Right renal cortex interstitium (tissue), 3 donors: ENCODE results near the gene MMAB. TPM values are rescaled to one million over a fixed set of nuclear protein-coding genes. Genes with fewer than 3 reads are reported as not detected.

Experiments used
- DNase-seq, 3 donors: peaks; one replicate each; pipeline ENCODE4 v3.0.0-alpha.2; 2013; ENCODE audit warnings: low read depth in 3 of 3, low spot score in 2 of 3
- polyA plus RNA-seq, 3 donors: library from polyadenylated mRNA; unstranded; fragments of 120-200 nt; gene quantifications; one replicate each; pipeline ENCODE4 v1.2.1, GENCODE V29; 2013; ENCODE audit not compliant: insufficient read length in 3 of 3

Gene MMAB
- polyA plus RNA-seq, 3 donors: 32.4 to 33.6 (median 32.5) TPM

DNA sequence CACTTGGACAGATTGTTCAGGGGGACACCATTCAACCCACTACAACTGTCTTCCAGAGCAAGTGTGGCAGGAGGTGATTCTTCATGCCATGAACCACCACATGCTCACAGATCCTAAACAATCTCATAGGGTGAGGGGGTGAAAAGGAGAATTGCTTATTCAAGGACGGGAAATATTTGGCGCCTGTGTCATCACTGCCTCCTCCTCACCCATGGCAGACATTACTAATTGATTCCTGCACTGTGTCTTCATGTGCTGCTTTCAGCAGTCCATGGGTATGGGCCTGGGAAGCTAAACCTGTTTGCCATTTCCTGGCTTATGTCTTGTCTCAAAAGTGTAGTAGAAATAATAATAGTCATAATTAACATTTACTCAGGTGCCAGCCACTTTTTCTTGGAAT is 31.3 kb downstream of the MMAB start:
- no peak for DNase-seq

DNA sequence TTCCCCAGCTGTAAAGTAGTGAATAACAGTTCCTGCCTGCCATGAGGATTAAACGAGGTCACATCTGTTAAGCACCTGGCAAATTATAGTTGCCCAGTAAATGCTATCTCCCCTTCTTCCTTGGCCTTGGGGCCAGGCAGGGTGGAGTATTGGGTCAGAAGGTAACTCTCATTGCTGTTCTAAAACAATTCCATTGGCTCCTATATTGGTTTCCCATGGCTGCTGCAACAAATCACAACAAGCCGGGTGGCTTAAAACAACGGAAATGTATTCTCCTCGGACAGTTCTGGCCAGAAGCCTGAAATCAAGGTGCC is 31.9 kb downstream of the MMAB start:
- no peak for DNase-seq

DNA sequence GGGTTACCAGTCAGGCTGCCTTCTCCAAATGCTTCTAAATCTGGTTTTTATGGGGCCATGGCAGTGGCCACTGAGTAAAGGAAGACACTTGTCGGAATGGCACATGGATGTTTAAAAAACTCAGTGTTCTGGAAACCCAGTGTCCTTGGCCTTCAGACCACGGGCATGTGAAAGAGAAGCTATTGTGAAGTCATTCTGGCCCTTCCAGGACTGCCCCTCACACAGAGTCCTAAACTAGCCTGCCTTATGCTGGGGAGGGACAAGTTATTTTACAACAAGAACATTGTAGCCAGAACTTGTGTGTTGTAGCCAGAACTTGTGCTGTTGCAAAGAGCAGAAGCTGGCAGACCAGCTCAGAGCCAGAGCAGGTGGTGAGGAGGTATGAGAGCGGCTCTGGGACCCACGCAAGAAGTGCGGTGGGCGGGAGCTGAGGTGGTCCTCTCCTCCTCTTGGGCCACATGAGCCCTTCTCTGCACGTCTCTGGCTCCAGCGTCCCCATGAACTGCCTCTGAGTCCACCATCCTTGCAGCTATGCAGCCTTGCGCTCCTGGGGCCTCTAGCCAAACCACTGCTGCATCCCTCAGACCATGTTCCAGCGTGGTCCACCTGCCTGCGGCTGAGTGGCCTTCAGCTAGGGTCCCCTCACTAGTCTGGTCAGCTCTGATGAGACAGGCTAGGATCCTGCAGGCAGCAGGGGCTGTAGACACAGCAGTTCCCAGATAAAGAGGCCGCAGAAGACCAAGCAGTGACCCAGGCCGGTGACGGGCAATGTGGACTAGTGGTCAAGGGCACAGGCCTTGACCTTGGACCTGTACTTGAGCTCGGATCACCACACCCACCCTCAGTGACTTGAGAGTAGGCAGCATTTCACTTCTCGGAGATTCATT is 32.5 kb downstream of the MMAB start:
- DNase-seq: no peak

DNA sequence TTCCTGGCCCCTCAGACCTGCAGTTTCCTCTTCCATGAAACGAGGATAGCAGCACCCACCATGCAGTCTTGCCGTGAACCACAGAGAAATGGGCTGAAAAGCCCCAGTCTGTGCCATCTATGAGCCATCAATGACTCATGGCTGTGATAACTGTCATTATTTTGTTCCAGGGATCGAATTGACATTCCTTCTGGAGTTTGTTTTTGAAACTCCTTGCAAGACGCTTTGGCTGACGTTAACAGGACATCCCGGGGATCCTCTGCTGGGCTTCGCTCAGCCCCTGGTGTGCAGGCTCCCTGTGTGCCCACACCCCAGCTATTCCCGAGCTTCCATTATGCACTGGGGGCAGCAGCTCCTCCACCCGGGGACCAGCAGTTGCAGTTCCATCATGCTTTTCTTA is 33.8 kb downstream of the MMAB start:
- no peak for DNase-seq

DNA sequence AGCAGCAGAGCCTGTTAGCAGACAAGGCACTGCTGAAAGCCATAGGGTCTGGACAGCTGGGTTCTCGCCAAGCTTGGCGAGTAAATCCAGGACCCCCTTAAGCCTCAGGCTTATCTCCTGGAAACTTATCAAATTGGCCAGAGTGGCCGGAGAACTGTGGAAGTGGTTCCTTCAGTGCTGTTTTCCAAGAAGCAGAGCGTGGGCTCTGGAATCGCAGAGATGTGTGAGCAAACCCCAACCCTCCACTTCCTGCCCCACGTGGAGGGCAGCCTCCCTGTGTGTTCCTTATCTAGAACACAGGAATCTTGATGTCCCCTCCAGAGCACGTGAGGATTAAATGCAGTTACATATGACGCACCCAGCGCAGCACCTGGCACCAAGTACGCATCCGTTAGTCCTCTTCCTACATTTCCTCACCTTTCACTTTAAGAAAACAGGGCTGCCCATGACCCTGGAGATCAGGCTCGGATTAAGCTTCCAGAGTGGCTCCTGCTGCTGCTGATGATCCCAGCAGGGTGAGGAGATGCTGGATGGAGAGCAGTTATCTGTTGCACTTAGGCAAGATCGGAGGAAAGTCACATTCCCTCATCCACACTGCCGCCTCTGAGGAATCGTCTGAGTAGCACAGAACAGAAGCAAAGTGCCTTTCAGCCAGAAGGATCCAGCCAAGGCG is 35.0 kb downstream of the MMAB start:
- no peak for DNase-seq

DNA sequence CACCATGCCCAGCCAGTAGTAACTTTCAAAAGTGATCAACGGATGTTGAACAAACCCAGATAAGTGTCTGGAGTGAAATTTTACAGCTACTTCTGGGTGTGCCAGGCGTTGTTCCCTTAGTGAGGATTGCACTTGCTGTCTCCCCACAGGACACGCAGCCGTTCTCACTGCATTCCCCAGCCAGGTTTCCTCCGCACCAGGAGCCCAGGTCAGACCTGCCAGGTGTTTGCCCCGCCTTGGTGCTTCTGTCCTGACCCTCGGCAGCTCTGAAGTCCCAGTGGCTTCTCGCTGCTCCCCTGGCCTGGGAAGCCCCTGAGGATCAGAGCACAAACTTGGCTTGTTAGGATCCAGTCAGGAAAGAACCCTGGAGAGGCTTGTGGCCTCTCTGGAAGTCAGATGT is 36.2 kb downstream of the MMAB start:
- DNase-seq: no peak

DNA sequence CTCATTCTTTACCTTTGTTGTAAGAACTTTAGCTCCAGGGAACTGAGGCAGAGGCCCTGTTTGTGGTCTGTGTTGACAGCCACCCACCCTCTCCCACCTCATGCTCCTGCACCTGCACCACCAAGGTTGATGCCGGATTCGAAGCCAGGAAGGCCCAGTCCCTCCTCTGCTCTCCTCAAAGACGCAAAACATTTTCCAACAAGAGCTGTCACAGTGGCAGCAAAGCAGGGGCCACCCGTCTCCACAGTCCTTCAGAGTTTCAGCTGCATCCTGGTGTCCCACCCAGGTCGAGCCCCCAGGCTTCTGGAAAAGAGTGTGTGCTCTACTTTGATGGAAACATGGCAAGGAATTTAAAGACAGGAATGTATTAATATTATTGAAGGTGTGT is 37.4 kb downstream of the MMAB start:
- no peak for DNase-seq

DNA sequence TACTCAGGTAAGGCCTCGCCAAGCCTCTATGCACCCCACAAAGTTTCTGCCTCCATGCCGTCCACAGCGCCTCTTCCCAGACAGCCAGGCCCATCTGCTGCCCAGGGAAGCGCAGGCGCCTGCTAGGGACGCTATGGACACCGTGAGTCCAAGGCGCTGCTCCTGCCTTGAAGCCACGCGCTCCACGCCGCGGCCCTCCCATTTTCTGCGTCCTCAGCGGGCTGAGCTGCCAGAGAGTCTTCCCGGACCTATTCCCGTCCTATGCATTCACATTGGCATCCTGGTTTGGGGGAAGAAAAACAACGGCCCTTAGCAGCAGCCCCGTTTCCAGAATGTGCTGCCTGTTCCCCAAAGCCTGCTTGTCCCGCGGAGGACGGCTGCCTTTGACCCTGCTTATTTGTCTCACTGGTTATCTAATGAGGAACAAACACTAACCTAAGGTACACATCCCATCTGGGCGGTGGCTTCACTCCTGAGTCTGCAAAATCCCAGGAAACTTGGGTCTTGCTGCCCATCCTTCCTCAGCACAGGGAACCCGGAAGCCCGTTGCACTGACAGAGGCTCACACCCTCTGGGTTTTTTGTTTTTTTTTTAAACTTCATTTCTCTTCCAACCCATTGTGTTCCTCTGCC is 38.0 kb downstream of the MMAB start:
- DNase-seq: no peak

DNA sequence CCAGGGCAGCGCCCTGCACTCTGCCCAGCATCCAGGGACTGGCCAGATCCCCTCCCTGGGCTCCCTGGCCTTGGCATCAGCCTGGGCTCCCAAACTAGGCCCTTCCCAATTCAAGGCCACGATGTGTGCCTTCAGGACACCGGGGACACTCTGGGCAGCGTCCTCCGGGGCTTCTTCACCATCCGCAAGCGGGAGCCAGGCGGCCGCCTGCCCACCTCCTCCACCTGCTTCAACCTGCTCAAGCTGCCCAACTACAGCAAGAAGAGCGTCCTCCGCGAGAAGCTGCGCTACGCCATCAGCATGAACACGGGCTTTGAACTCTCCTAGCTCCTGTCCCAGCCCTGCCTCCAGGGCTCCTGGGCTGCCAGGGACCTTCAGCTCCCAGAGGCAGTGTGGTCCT is 38.8 kb downstream of the MMAB start:
- DNase-seq: no peak

DNA sequence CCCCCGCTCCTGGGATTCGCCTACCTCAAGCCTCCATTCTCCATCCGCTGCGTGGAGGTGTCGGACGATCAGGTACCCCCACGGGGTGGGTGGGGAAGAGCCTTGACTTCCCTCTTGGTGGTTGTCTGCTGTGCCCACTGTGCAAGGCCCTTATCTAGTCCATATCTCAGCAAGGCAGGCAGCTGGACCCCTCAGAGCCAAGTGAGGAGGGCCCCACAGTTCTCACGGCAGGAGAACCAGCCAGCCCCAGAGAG is 39.9 kb downstream of the MMAB start:
- no peak for DNase-seq

DNA sequence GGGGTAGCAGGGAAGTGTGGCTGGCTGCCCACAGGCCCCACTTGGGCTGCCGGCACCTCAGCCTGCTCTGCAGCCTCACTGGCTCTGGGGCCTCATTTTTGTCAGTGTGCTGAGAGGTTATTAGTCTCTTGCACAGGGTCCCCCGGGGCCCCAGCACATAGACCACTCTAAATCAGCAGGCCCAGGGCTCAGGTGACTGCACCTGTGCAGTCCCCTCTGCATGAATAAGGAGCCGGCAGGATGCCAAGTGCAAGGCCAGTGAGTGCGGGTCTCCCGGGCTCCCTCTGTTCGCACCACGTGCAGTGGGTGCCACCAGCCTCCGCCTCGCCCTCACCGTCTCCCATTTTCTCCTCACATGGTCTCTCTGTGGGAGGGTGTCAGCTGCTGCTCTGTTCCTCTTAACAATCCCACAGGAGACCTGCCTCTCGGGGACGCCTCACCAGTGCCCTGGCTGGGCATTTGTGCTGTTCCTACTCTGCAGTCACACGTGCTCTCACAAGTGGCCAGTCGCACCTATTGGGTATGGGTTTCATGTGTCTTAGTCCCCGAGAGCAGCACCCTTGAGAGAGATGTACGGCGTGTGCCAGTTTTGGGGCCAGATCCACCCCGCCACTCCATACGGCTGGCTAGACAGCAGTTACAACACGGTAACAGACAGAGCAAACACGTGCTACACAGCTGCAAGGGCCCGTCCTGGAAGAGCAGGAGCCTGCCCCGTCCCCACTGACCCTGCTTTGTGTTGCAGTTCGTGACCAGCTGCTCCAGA is 40.4 kb downstream of the MMAB start:
- no peak for DNase-seq

DNA sequence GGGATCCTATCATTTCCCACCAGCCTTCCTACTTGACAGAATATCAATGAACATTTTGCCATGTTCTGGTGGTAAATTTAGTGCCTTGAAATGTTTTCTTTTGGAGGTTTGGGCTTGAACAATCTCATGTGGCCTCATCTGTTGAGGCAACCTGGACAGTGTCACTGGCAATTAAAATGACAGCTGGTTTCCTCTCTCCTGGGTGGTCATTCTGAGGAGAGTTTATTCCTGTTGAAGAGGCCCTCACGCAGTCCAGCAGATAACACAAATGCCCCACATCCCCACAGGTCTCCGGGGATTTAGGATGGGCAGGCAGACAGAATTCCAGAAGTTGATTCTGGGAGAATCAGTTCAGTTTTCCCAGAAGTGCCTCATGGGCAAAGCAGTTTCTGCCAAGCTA is 41.9 kb downstream of the MMAB start:
- no peak for DNase-seq

DNA sequence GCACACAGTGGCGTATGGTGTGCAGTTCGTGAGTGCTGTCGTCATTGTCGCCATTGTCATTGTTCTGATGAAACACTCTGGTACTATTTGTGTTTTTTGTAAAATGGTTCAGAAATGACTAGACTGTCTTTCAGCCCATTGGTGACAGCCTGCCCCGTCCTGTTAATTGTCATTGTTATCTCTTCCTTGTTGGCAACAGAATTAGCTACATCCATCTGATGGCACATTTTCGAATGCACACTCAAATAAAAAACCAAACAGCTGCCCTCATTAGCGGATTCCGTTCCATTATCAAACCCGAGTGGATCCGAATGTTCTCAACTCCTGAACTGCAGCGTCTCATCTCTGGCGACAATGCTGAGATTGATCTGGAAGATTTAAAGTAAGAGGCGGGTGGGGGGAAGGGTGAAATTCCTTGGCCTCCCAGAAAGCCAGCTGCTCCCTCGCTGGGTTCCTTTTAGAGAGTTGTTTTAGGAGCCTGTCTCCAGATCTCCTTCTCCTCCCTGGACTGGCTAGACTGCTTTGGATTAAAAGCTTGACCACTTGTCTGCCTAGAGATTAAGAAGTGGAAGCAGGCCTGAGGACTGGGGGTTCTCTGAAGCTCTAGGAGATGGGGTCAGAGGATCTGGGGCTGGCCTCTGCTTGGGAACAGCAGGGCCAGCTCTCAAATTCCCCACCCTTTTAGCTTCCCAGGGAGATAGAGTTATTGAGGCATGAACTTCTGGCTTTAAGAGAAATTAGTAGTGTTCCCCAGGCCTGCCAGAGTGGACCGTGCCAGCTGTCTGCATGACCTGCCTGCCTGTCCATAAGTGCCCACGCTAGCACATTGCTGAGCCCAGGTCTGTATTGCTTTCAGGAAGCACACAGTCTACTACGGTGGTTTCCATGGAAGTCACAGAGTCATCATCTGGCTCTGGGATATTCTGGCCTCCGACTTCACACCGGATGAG is 43.3 kb downstream of the MMAB start:
- no peak for DNase-seq

DNA sequence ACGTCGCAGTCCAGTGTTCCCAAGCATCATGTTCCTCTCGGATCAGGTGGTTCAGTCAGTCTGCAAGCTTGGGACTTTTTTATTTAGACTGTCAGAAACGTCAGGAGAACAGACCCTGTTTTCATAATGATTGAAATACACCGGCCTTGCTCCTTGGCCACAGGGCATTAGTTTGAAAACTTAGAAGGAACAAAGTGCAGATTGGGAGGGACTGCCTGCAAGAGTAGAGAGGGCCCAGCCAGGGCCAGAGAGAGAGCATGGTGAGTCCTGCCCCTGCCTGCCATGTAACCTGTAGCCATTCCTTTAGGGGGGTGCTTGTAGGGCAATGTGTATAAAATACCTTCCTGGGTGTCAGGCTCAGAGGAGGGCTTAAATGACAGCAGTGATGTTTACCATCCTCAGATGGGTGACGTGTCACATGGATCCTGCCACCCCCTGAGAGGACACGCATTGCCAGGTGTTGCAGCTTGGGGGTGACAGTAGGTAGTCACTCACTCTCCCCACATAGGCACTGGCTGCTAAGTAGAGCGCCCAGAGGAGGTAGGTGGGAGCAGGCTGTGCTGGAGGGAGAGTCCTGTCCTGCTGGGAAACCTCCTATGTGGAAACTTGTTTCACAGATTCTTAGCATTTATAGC is 45.7 kb downstream of the MMAB start:
- DNase-seq: no peak

DNA sequence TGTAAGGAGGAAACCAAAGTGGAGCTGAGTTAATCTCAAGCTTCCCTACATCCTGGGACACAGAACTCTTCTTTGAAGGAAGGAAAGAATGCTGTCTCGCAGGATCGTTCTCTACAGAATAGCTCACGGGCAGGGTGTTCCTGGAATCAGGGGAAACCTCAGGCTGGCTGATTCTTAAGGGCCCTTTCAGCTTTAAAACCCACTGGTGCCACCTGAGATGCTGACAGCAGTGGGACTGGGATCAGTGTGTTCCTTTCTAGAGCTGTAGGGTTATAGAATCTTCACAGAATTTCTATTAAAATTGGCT is 48.1 kb downstream of the MMAB start:
- no peak for DNase-seq

DNA sequence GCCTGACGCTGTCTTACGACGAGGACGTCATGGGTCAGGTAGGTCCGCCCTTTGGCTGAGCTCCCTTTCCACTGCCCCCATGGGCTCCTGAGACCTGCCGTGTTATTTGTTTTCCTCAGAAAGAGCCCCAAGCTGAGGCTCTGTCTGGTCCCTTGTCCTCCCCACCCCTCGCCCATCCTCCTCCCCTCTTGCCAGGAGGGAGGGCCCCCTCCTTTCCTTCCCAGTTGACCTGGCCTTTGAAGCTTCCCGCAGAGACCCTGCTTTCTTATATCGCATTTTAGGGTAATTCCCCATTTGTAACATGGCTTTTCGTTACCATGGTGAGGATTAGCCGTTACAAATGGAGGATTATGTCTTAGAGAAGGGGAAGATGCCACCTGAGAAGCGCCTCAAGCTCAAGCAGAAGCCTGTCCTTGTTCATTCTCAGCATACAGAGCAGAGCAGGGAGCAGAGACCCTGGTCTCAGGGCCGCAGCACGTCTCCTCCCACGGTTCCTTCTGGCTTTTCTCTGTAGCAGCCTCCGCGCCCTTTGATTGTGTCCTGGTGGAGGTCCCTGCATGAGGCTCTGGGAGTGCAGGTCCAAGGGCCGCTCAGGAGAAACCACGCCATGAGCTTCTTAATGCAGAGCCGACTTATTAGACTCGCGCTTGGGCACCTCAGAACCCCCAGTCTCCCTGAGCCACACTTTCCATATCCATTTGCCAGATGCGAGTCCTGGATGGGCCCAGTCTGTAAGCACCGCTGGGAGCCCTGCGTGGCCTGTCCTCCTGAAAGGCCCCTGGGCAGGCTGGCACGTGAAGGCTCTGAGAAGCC is 48.6 kb downstream of the MMAB start:
- DNase-seq: no peak

DNA sequence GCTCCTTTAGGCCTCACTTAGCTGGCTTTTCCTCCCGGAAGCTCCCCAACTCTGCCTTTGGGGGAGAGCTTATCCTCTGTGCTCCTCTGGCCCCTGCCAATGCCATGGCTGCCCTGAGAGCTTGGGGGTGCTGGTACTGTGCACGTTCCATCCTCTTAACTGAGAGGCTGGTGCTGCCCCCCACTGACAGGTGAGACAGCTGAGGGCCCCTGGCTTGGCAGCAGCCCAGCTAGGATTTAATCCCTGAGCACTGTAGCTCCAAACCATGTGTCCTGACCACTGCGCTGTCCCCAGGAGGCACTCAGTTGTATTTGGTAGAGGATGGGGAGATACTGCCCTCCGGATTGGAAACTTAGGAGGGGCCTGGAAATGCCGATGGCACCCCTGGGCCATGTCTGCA is 49.8 kb downstream of the MMAB start:
- DNase-seq: no peak

DNA sequence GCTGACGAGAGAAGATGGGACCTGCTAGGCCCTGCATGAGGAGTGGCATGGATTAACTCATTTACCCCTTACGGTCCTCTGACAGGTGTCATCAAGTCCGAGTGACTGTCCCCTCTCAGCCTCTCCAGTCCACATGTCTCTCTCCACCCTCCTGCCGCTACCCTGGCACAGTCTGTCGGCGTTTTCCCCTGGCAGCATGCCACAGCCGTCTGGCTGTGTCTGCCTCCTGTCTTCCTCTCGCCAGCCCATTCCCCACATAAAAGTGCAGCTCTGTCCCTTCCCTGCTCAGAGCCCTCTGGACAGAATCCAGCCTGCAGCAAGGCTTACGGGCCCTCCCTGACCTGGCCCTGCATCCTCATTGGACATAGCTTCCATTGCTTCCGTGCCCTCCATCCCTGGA is 50.2 kb downstream of the MMAB start:
- no peak for DNase-seq

DNA sequence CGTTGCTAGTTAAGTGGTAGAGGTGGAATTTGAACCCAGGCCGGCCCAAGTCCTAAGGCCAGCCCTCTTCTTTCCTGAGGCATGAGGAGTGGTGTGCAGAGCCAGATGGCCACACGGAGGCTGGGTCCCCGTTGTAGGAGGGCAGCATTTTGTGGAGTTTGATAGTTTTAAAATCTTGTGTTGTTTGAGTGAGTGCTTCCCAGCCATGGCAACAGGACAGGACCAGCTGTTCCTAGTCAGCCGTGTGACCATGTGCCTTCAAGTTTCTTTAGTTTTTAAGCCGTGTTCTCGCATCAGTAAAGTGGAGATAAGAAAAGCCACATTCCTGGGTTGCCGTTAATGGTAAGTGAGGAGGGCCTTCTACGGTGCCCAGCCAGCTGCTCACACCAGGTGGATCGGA is 51.5 kb downstream of the MMAB start:
- DNase-seq: no peak
